ENCODE data around the gene IL20RA. TPM values are rescaled to one million over a fixed set of nuclear protein-coding genes. Genes with fewer than 3 reads are reported as not detected.

Gene IL20RA
- total RNA-seq, 4 donors from 2014 or later, result 0.17 to 0.88 (median 0.38) TPM; not detected in 1

DNA sequence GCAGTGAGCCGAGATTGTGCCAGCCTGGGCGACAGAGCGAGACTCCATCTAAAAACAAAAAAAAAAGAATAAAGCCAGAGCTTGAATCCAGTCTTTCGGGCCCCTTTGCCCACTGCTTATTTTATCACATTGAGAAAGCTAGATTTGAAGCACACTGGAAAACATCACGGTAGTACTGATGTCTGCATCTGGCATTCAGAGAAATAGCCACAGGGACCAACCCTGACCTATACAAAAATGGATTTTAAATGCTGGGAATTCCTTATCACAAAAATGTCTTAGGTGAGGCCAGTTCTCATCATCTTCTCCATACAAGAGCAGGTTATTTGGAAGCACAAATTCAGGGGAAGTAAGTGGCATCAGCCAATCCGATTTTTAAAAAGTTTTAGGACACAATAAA, 73.2 kb downstream of the IL20RA start:
- TF ChIP-seq, protein P1, sequence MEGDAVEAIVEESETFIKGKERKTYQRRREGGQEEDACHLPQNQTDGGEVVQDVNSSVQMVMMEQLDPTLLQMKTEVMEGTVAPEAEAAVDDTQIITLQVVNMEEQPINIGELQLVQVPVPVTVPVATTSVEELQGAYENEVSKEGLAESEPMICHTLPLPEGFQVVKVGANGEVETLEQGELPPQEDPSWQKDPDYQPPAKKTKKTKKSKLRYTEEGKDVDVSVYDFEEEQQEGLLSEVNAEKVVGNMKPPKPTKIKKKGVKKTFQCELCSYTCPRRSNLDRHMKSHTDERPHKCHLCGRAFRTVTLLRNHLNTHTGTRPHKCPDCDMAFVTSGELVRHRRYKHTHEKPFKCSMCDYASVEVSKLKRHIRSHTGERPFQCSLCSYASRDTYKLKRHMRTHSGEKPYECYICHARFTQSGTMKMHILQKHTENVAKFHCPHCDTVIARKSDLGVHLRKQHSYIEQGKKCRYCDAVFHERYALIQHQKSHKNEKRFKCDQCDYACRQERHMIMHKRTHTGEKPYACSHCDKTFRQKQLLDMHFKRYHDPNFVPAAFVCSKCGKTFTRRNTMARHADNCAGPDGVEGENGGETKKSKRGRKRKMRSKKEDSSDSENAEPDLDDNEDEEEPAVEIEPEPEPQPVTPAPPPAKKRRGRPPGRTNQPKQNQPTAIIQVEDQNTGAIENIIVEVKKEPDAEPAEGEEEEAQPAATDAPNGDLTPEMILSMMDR (IDR thresholded peaks at IDR 0.05; ENCODE audit: low read depth), result no peak

DNA sequence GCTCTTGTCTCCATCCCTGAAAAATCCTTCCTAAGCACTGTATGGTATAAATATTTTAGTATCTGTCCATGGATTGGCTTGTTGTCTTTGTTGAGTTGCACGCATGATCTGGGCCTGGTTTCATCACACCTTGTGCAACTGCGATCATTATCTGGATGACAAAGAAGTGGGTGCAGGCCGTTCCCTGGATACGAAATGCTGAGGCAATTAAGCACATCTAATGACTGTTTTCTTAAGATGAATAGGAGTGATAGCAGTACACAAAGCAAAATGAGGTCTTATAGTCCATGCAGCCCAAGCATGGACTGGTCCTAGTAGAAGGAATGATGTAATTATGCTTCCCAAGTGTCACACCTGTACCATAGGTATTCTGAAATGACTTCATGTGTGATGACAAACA, 74.8 kb downstream of the IL20RA start:
- TF ChIP-seq, protein P1 (IDR thresholded peaks at IDR 0.05; ENCODE audit: low read depth), result no peak

DNA sequence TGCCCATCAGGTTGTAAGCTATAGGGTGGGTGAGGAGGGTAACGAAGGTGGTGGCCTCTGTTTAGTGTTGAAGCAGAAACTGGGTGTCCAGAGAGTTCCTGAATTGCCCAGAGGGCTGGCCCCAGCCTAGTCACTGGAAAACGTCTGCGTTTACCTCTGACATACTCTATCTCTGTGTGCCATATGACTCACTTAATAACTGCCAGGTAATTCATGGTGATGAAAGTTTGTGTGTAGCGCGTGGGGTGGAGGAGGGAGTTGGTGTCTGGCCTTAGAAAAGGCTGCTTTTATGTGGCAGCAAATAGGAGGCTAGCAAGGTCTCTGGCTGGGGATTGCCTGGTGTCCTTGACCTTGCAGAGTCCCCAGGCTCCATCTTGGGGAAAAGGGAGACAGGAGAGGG, 75.3 kb downstream of the IL20RA start:
- TF ChIP-seq, protein P1 (IDR thresholded peaks at IDR 0.05; ENCODE audit: low read depth), result no peak

DNA sequence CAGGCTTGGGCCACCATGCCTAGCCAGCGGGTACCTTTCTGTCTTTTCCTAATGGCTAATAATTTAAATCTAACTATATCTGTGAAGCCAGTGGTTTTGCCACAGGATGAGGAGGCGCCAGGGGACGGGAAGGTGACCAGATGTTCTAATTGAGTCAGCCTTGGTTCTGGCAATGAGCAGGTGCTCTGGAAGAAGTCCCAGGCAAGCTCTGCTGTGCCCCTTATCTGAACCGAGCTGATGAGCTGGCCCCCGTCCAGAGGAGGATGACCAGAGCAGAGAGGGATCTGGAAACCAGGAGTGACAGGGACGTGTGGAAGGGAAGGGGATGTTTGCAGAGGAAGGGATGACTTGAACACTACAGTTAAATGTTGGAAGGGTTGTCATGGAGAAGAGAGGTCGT, 75.9 kb downstream of the IL20RA start:
- TF ChIP-seq, protein P1 (IDR thresholded peaks at IDR 0.05; ENCODE audit: low read depth), result no peak

DNA sequence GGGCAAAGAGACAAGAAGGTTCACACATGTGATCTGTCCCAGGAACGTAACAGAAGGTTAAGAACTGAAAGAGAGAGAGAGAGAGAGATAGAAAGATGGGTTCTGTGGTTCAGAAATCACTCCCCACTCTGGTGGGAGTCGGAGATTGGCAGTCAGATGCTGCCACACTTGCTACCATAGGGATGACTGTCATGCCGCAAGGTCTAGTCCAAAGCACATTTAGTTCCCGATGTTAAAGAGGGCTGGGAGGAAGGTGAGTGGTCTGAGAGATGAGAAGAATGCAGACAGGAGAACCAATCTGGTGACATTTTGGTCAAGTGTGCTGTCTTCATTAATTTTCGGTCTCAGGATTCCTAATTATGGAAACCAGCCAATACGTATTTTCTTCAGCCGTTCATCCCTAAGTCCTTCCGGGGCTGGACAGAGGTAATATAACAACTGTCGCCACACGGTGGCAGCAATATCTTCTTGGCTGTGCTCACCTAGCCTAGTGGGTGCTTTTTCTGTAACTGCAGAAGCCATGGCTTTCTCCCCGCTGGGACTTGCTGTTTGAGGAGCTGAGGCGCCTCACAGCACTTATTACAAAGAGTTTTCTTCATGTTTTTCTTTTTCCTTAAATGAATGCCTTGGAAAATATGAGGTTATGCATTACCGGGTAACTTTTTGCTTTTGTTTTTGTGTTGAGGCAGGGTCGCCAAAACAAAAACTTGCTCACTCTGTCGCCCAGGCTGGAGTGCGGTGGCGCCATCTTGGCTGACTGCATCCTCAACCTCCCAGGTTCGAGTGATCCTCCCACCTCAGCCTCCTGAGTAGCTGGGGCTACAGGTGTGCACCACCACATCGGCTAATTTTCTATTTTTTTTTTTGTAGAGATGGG, 76.7 kb downstream of the IL20RA start:
- TF ChIP-seq, protein P1 (IDR thresholded peaks at IDR 0.05; ENCODE audit: low read depth), result no peak

DNA sequence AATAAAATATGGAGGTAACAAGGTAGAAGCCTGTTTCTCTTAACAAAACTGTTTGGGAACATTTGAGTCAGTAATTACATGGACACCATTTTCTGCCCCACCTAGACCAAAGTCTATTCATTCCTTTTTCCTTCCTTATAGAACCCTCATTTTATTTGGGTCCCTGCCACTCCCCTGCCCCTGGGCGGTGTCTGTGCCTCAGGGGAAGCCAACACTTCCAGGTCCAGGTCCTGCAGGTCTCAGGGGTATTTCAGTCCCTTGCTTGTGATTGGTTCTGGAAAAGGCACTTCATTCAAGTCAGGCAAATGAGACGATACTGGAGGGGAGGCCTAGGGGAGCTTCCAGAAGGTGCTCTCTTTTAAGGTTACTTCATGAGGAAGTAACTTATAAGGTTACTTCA, 80.4 kb downstream of the IL20RA start:
- TF ChIP-seq, protein P1 (IDR thresholded peaks at IDR 0.05; ENCODE audit: low read depth), result no peak

DNA sequence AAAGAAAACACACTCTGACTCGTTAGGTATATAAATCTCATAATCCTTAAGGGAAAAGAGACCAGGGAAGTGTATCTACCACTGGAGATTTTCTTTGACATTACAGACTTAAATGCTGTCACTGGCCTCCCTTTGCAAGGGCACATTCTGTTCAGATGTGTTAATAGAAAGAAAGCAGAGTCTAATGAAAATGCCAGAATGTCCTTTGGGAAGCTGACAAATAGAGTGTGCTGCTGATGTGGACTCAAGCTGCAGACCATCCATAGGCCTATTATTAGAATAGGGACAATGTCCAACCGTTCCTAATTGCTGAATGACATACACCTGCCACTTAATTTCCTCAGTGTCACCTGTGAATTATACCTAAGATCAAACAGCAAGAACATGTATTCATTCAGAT, 81.5 kb downstream of the IL20RA start:
- TF ChIP-seq, protein P1 (IDR thresholded peaks at IDR 0.05; ENCODE audit: low read depth), result no peak
